Measurements from ENCODE around the gene TLE5. TPM values are rescaled to one million over a fixed set of nuclear protein-coding genes. Genes with fewer than 3 reads are reported as not detected.

TLE5 gene
- total RNA-seq, 4 donors from 2014 or later = 502 to 905 (median 558) TPM

DNA sequence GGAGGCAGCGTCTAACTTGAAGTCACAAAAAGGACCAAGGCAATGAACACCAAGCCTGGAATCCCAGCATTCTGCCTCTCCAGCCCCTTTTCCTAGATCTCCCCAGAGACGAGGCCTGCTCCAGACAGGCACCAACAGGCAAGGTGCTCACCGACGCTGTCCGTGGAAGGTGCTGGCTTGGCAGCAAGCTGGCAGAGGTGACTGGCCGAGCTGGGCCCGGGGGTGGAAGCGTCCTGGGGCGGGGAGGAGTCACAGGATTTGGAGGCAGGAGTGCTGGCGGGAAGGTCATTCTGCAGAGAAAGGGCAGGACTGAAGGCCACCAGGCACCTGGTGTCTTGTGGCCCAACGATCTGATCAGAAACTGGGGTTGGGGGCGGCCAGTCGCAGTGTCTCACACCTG lies 51.4 kb downstream of the TLE5 start:
- Histone ChIP-seq H3K27me3 (no peaks in the 10 kb centered on the region), H3K9me3 (no peaks in the 10 kb centered on the region), H3K4me3 (no peak overlapping the region), H3K4me1 (no peaks in the 10 kb centered on the region), H3K36me3 (peaks cover 0 to 95% of the 10 kb centered on the region in 2 donors), H3K27ac (no peak overlapping the region)
- no peak for TF ChIP-seq EP300 (IDR thresholded peaks at IDR 0.05)
- no peak for TF ChIP-seq POLR2AphosphoS5 (IDR thresholded peaks at IDR 0.05)
- no peak for TF ChIP-seq CTCF (IDR thresholded peaks at IDR 0.05)
- TF ChIP-seq POLR2A (IDR thresholded peaks at IDR 0.05) = no peak
- 89 to 100% methylated on average over 2 to 3 of the region's 13 CpGs for WGBS, 2 donors (ENCODE audit: low coverage in 1 of 2)
- ATAC-seq = no peak

DNA sequence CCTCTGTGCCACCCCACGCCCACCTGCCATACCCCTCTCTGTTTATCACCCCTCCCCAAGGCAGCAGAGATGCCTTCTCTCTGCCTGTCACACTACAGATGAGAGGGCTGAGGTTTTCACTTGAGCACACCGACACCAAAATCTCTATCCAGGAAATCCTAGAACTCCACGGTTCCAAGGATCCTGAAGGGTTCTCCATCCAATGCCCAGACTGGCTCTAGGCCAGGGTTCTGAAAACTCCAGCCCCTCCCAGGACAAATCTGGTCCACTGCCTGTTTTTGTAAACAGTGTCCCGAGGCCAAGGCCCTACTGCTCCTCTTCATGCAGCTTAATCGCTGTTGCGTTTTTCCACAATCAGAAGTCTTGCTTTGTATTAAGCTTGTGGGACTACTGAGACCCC lies 53.3 kb downstream of the TLE5 start:
- no peak overlapping the region for H3K27ac ChIP-seq
- ATAC-seq = no peak
- 81 to 83% methylated on average over 5 of the region's 6 CpGs for WGBS, 2 donors (ENCODE audit: low coverage in 1 of 2)

DNA sequence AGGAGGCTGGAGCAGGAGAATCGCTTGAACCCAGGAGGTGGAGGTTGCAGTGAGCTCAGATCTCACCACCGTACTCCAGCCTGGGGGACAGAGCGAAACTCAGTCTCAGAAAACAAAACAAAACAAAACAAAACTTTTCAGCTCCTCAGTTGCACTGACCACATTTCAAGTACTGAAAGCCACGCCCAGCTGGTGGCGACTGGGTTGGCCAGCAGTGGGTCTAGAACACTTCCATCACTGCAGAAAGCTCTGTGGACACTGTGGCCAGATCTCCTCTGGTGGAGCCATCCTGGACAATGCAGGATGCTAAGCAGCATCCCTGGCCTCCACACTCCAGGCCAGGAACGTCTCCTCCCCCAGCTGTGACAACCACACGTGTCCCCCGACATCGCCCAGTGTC lies 54.3 kb downstream of the TLE5 start:
- H3K36me3 ChIP-seq = peaks cover 0 to 94% of the 10 kb centered on the region in 2 donors
- H3K27ac ChIP-seq = no peak overlapping the region
- no peak overlapping the region for H3K4me3 ChIP-seq
- no peaks in the 10 kb centered on the region for H3K9me3 ChIP-seq
- 82 to 93% methylated on average over 3 to 4 of the region's 9 CpGs for WGBS, 2 donors (ENCODE audit: low coverage in 1 of 2)
- no peak for ATAC-seq
- H3K4me1 ChIP-seq = no peaks in the 10 kb centered on the region
- no peaks in the 10 kb centered on the region for H3K27me3 ChIP-seq
- TF ChIP-seq CTCF (IDR thresholded peaks at IDR 0.05) (no peak), EP300 (IDR thresholded peaks at IDR 0.05) (no peak), POLR2A (IDR thresholded peaks at IDR 0.05) (no peak), POLR2AphosphoS5 (IDR thresholded peaks at IDR 0.05) (no peak)

More for the DNA sequence above, 53.3 kb downstream of the TLE5 start:
- H3K4me3 ChIP-seq = no peak overlapping the region
- H3K36me3 ChIP-seq = peaks cover 0 to 95% of the 10 kb centered on the region in 2 donors
- no peaks in the 10 kb centered on the region for H3K27me3 ChIP-seq
- H3K9me3 ChIP-seq = no peaks in the 10 kb centered on the region
- TF ChIP-seq CTCF (IDR thresholded peaks at IDR 0.05) = no peak
- TF ChIP-seq EP300 (IDR thresholded peaks at IDR 0.05) = no peak
- TF ChIP-seq POLR2AphosphoS5 (IDR thresholded peaks at IDR 0.05) = no peak
- TF ChIP-seq POLR2A (IDR thresholded peaks at IDR 0.05) = no peak
- no peaks in the 10 kb centered on the region for H3K4me1 ChIP-seq

- WGBS, 2 donors (ENCODE audit: low coverage in 1 of 2) = 47 to 68% methylated on average over 5 to 7 of the region's 37 CpGs
- H3K36me3 ChIP-seq = peaks cover 0 to 92% of the 10 kb centered on the region in 2 donors
Observed at GRCh38 chr19:3006075-3006767, 56.1 kb downstream of the TLE5 start.

More at GRCh38 chr19:3006075-3006767, 56.1 kb downstream of the TLE5 start:
- ATAC-seq = no peak
- Histone ChIP-seq H3K27me3 (no peaks in the 10 kb centered on the region), H3K27ac (no peak overlapping the region), H3K4me1 (no peaks in the 10 kb centered on the region), H3K4me3 (no peak overlapping the region), H3K9me3 (no peaks in the 10 kb centered on the region)
- no peak for TF ChIP-seq CTCF (IDR thresholded peaks at IDR 0.05)
- no peak for TF ChIP-seq EP300 (IDR thresholded peaks at IDR 0.05)

All from gastroesophageal sphincter (tissue), 4 donors.